HCT116 (cell line): ENCODE results near the gene ATOH8. TPM values are rescaled to one million over a fixed set of nuclear protein-coding genes. Genes with fewer than 3 reads are reported as not detected.

ENCODE experiments used
- ATAC-seq: fragments of 200-7000 bp; cut with Tn5 transposase; 2 replicates; pipeline ENCODE4 v1.9.1; 2020; ENCODE audit warnings: mild to moderate bottlenecking, moderate library complexity
- BruUV-seq: library from RNA; stranded (reverse); fragments of 400-500 nt; replicated peaks from 2 replicates; lab custom pipeline; 2021; lab: Mats Ljungman, UMichigan
- CTCF ChIA-PET: fragments of 300-600 bp; sonication (Branson Sonifier 250); formaldehyde crosslinking; loops from one replicate; lab custom pipeline; 2021; ENCODE audit warnings: antibody characterized with exemption; lab: Charles Lee
- POLR2A ChIA-PET: fragments of 300-600, 350-600 bp; sonication (Branson Sonifier 250); formaldehyde crosslinking; loops from one replicate; lab custom pipeline; 2021; ENCODE audit warnings: antibody characterized with exemption; lab: Charles Lee
- RAD21 ChIA-PET, 2 experiments: fragments of 300-600 bp; sonication (Branson Sonifier 250); formaldehyde crosslinking; loops; one replicate each; lab custom pipeline; 2023; ENCODE audit warnings: low total read pairs in 2 of 2; ENCODE audit not compliant: uncharacterized antibody in 2 of 2, unreplicated experiment in 2 of 2, low non-redundant PET in 1 of 2; lab: Charles Lee
- DNase-seq: peaks from one replicate; pipeline ENCODE4 v3.0.0-alpha.2; 2010; ENCODE audit warnings: low read depth, low spot score
- H2AFZ ChIP-seq: fragments of 200-600 bp; shearing (Covaris generic), sonication (generic); 2 replicates; pipeline ENCODE4 v1.6.1; 2017; ENCODE audit warnings: low read depth, mixed run types, mixed read lengths, antibody characterized with exemption, low read length; ENCODE audit not compliant: poor library complexity, severe bottlenecking
- H3K27ac ChIP-seq: 2 replicates; pipeline ENCODE4 v1.5.1; 2012; ENCODE audit warnings: low read depth, low read length
- H3K27me3 ChIP-seq: fragments of 200-600 bp; sonication (generic); 2 replicates; pipeline ENCODE4 v1.6.1; 2016; ENCODE audit warnings: mixed run types, low read length, mixed read lengths; ENCODE audit not compliant: insufficient read depth
- H3K36me3 ChIP-seq, 2 experiments: fragments of 200-500 bp in 1 of 2; fragments of 200-600 bp in 1 of 2; sonication (Bioruptor generic) in 1 of 2; sonication (generic) in 1 of 2; 2 replicates each; pipeline versions ENCODE4 v1.5.1 to v1.6.1; 2014 to 2016; ENCODE audit warnings: low read length in 2 of 2, inconsistent platforms in 1 of 2, mixed read lengths in 1 of 2, mixed run types in 1 of 2; ENCODE audit not compliant: insufficient read depth in 2 of 2, control insufficient read depth in 1 of 2
- H3K4me1 ChIP-seq, 2 experiments: fragments of 200-600 bp in 1 of 2; sonication (generic) in 1 of 2; 2 replicates each; pipeline versions ENCODE4 v1.5.1 to v1.6.1; 2012 to 2017; ENCODE audit warnings: low read length in 2 of 2, inconsistent platforms in 1 of 2, mild to moderate bottlenecking in 1 of 2, mixed read lengths in 1 of 2, mixed run types in 1 of 2, moderate library complexity in 1 of 2; ENCODE audit not compliant: insufficient read depth in 2 of 2, control insufficient read depth in 1 of 2
- H3K4me2 ChIP-seq: fragments of 200-600 bp; sonication (generic); 2 replicates; pipeline ENCODE4 v1.6.1; 2017; ENCODE audit warnings: mixed run types, low read length, mixed read lengths
- H3K4me3 ChIP-seq, 2 experiments: fragments of 200-600 bp in 1 of 2; sonication (generic) in 1 of 2; replicated peaks in 1 of 2; 2 replicates each; pipeline ENCODE4 v1.5.1; 2011 to 2016; ENCODE audit warnings: low read length in 2 of 2, control low read depth in 1 of 2, low read depth in 1 of 2, mild to moderate bottlenecking in 1 of 2, mixed read lengths in 1 of 2, mixed run types in 1 of 2
- H3K79me2 ChIP-seq: fragments of 200-600 bp; sonication (generic); 2 replicates; pipeline ENCODE4 v1.6.1; 2017; ENCODE audit warnings: mild to moderate bottlenecking, mixed run types, low read length, moderate library complexity, mixed read lengths; ENCODE audit not compliant: insufficient read depth
- H3K9ac ChIP-seq: fragments of 200-600 bp; sonication (generic); 2 replicates; pipeline ENCODE4 v1.6.1; 2016; ENCODE audit warnings: low read length, mixed read lengths
- H3K9me2 ChIP-seq: fragments of 200-600 bp; sonication (generic), shearing (Covaris generic); 2 replicates; pipeline ENCODE4 v1.6.1; 2017; ENCODE audit warnings: mixed run types, mild to moderate bottlenecking, moderate library complexity; ENCODE audit not compliant: insufficient read depth
- H3K9me3 ChIP-seq, 2 experiments: fragments of 200-500 bp in 1 of 2; fragments of 200-600 bp in 1 of 2; sonication (Bioruptor generic) in 1 of 2; sonication (generic) in 1 of 2; 2 replicates each; pipeline ENCODE4 v1.6.1; 2014 to 2017; ENCODE audit warnings: low read length in 2 of 2, mixed read lengths in 2 of 2, inconsistent platforms in 1 of 2, low read depth in 1 of 2, mild to moderate bottlenecking in 1 of 2, mixed run types in 1 of 2, moderate library complexity in 1 of 2; ENCODE audit not compliant: control insufficient read depth in 1 of 2, insufficient read depth in 1 of 2
- H4K20me1 ChIP-seq: fragments of 200-600 bp; sonication (generic), shearing (Covaris generic); 2 replicates; pipeline ENCODE4 v1.6.1; 2017; ENCODE audit warnings: mixed run types, mild to moderate bottlenecking, moderate library complexity; ENCODE audit not compliant: insufficient read depth
- CBX3 ChIP-seq: IDR thresholded peaks from 2 replicates; pipeline ENCODE4 v1.6.1; 2012; ENCODE audit warnings: low read depth
- CTCF ChIP-seq, 3 experiments: fragments of 200-600 bp in 1 of 3; sonication (generic) in 1 of 3; IDR thresholded peaks in 2 of 3; conservative IDR thresholded peaks in 1 of 3; 2 replicates each; pipeline ENCODE4 v1.5.1; 2012 to 2017; ENCODE audit warnings: low read depth in 2 of 3, low read length in 2 of 3, antibody characterized with exemption in 1 of 3, borderline replicate concordance in 1 of 3, control low read depth in 1 of 3, mild to moderate bottlenecking in 1 of 3, mixed read lengths in 1 of 3, mixed run types in 1 of 3, moderate library complexity in 1 of 3; ENCODE audit not compliant: insufficient read depth in 1 of 3
- EGR1 ChIP-seq: IDR thresholded peaks from 2 replicates; pipeline ENCODE4 v1.6.1; 2012; ENCODE audit warnings: low read depth
- ELF1 ChIP-seq: IDR thresholded peaks from 2 replicates; pipeline ENCODE4 v1.6.1; 2012; ENCODE audit warnings: low read depth, borderline replicate concordance
- EZH2 ChIP-seq: fragments of 200-600 bp; sonication (generic); IDR thresholded peaks from 2 replicates; pipeline ENCODE4 v1.6.1; 2017; ENCODE audit warnings: antibody characterized with exemption, mixed run types
- EZH2phosphoT487 ChIP-seq: fragments of 200-600 bp; IDR thresholded peaks from 2 replicates; pipeline ENCODE4 v1.6.1; 2018; ENCODE audit warnings: antibody characterized with exemption, borderline replicate concordance
- FOSL1 ChIP-seq: IDR thresholded peaks from 2 replicates; pipeline ENCODE4 v1.6.1; 2012; ENCODE audit warnings: low read depth
- JUND ChIP-seq: IDR thresholded peaks from 2 replicates; pipeline ENCODE4 v1.6.1; 2012
- POLR2A ChIP-seq: IDR thresholded peaks from 2 replicates; pipeline ENCODE4 v1.7.0; 2011; ENCODE audit warnings: borderline replicate concordance; ENCODE audit not compliant: insufficient read depth, insufficient read length; ENCODE audit errors: extremely low read depth
- POLR2AphosphoS5 ChIP-seq: IDR thresholded peaks from 2 replicates; pipeline ENCODE4 v1.6.1; 2011; ENCODE audit warnings: mild to moderate bottlenecking, low read depth, low read length, moderate library complexity
- RAD21 ChIP-seq: IDR thresholded peaks from 2 replicates; pipeline ENCODE4 v1.6.1; 2012; ENCODE audit warnings: low read depth, mild to moderate bottlenecking
- SIN3A ChIP-seq: IDR thresholded peaks from 2 replicates; pipeline ENCODE4 v1.6.1; 2012; ENCODE audit warnings: low read depth
- SP1 ChIP-seq: IDR thresholded peaks from 2 replicates; pipeline ENCODE4 v1.6.1; 2012; ENCODE audit warnings: low read depth
- SRF ChIP-seq: IDR thresholded peaks from 2 replicates; pipeline ENCODE4 v1.6.1; 2012; ENCODE audit warnings: low read depth
- ZNF274 ChIP-seq: fragments of 200-500 bp; sonication (Bioruptor generic); IDR thresholded peaks from 2 replicates; pipeline ENCODE4 v1.6.1; 2014; ENCODE audit warnings: mild to moderate bottlenecking, low read depth, low read length, inconsistent platforms
- intact Hi-C: fragments of 100-400 bp; cut with micrococcal nuclease; formaldehyde crosslinking; loops from 2 replicates; pipeline ENCODE4 v1.10.0; 2022
- total RNA-seq: library from RNA; stranded (reverse); gene quantifications from one replicate; pipeline ENCODE4 v1.2.1, GENCODE V29; 2021; ENCODE audit not compliant: unreplicated experiment
- TF ChIP-seq, protein P1 (sequence below): IDR thresholded peaks from 2 replicates; pipeline ENCODE4 v1.6.1; 2011; ENCODE audit warnings: mild to moderate bottlenecking, low read length, moderate library complexity; ENCODE audit not compliant: insufficient replicate concordance; ENCODE audit errors: extremely low read depth

The ATOH8 gene
- total RNA-seq, 1 experiment from 2014 or later, result 0.74 TPM

DNA sequence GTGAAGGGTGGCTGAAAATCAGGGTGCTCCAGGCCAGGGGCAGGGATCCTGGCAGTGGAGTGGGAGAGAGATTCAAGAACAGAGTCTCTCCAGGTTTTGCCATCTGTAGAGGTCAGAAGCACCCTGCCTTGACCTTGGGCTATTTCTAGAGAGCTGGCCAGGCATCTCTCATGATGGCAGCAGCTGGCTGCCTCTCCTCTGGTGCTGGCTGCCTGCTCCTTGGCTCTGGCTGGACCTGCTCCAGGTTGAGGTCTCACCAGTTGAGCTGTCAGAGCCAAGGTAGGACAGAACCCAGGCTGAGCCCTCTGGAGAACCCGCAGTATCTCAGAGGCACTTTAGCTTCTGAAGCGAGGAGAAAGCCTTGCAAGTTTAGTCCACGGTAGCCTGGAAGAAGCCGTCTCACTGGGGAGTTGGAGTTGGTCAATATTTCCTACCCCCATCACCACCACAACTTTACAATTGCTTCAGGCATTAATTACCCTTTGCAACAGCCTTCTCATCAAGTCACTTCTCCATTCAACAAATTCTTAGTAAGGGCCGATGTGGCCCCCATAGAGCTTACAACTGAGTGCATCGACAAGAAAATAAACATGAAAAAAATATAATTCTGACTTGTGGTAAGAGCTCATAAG, 34.1 kb upstream of the ATOH8 start:
- TF ChIP-seq ZNF274 (no peak), ELF1 (no peak), EZH2 (no peak), SRF (no peak), JUND (no peak), POLR2A (no peak), EZH2phosphoT487 (no peak), FOSL1 (no peak), CTCF (IDR thresholded peaks at IDR 0.05 in 2 of 3, conservative IDR thresholded peaks at IDR 0.05 in 1 of 3; ENCODE audit: borderline replicate concordance in 1 of 3, insufficient read depth in 1 of 3, low read depth in 2 of 3, low read length in 2 of 3) (no peak), EGR1 (no peak), SIN3A (no peak), POLR2AphosphoS5 (no peak), SP1 (no peak), CBX3 (no peak), RAD21 (no peak)
- TF ChIP-seq, protein P1, sequence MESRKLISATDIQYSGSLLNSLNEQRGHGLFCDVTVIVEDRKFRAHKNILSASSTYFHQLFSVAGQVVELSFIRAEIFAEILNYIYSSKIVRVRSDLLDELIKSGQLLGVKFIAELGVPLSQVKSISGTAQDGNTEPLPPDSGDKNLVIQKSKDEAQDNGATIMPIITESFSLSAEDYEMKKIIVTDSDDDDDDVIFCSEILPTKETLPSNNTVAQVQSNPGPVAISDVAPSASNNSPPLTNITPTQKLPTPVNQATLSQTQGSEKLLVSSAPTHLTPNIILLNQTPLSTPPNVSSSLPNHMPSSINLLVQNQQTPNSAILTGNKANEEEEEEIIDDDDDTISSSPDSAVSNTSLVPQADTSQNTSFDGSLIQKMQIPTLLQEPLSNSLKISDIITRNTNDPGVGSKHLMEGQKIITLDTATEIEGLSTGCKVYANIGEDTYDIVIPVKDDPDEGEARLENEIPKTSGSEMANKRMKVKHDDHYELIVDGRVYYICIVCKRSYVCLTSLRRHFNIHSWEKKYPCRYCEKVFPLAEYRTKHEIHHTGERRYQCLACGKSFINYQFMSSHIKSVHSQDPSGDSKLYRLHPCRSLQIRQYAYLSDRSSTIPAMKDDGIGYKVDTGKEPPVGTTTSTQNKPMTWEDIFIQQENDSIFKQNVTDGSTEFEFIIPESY, result no peak
- POLR2A ChIA-PET, result no interaction called here

More for the DNA sequence above, 34.1 kb upstream of the ATOH8 start:
- intact Hi-C loops, result loop anchor here (10.0 kb wide), 1 partner anchor 365 kb away; no protein-coding TSS in a partner anchor
- ChIA-PET CTCF (interaction anchor here (1.3 to 3.3 kb wide), 3 partner anchors 9 to 83 kb away, joined by 3 to 24 read pairs (median 4); no protein-coding TSS in a partner anchor), RAD21 (no interaction called here)
- Histone ChIP-seq H3K9ac (no peak overlapping the region), H3K4me3 (no peak overlapping the region), H3K79me2 (no peaks in the 10 kb centered on the region), H3K9me2 (no peaks in the 10 kb centered on the region), H3K36me3 (no peaks in the 10 kb centered on the region), H3K27me3 (no peaks in the 10 kb centered on the region), H2AFZ (no peak overlapping the region), H3K9me3 (no peaks in the 10 kb centered on the region), H3K27ac (no peak overlapping the region), H4K20me1 (no peaks in the 10 kb centered on the region), H3K4me1 (no peaks in the 10 kb centered on the region), H3K4me2 (no peak overlapping the region)
- ATAC-seq (no peak), DNase-seq (no peak)
- BruUV-seq, result no TSS peak
